HEK293 (cell line): ENCODE data around the gene MPHOSPH10.
A peak's percentile ranks its signal among the peaks of the same experiment; 100 is the strongest.

ENCODE experiments used
- CTCF ChIA-PET: fragments of 350-600 bp; formaldehyde crosslinking; extraction: SDS; loops from one replicate; lab custom pipeline; 2021; ENCODE audit warnings: antibody characterized with exemption; lab: Yijun Ruan, JAX
- POLR2A ChIA-PET: fragments of 300-600 bp; formaldehyde crosslinking; extraction: SDS; loops from one replicate; lab custom pipeline; 2020; ENCODE audit warnings: antibody characterized with exemption, inconsistent platforms; lab: Yijun Ruan, JAX
- H3K27ac ChIP-seq: fragments of 200-500 bp; sonication (Bioruptor generic); 2 replicates; pipeline ENCODE4 v1.5.1; 2014; ENCODE audit warnings: low read depth, low read length, control low read depth, inconsistent platforms; ENCODE audit errors: extremely low read depth
- H3K36me3 ChIP-seq, 2 experiments: fragments of 200-500 bp in 1 of 2; sonication (Bioruptor generic) in 1 of 2; 1 replicate in 1 of 2; 2 replicates in 1 of 2; pipeline ENCODE4 v1.5.1; 2014 to 2017; ENCODE audit warnings: inconsistent platforms in 2 of 2, low read length in 2 of 2; ENCODE audit not compliant: control insufficient read depth in 2 of 2, insufficient read depth in 1 of 2
- H3K4me1 ChIP-seq: fragments of 200-500 bp; sonication (Bioruptor generic); 2 replicates; pipeline ENCODE4 v1.5.1; 2014; ENCODE audit warnings: mild to moderate bottlenecking, low read length, inconsistent platforms; ENCODE audit not compliant: control insufficient read depth, insufficient read depth
- H3K4me3 ChIP-seq: 2 replicates; pipeline ENCODE4 v1.5.1; 2011; ENCODE audit warnings: low read depth, mild to moderate bottlenecking, control low read depth, low read length, moderate library complexity
- H3K9me3 ChIP-seq: fragments of 200-500 bp; sonication (Bioruptor generic); 2 replicates; pipeline ENCODE4 v1.5.1; 2014; ENCODE audit warnings: low read depth, low read length, inconsistent platforms; ENCODE audit not compliant: control insufficient read depth, insufficient read depth
- FEZF1 ChIP-seq: fragments of 450-650 bp; formaldehyde crosslinking; IDR thresholded peaks from 2 replicates; pipeline ENCODE4 v1.5.1; 2016; ENCODE audit warnings: missing biosample characterization, missing genetic modification characterization
- GFI1B ChIP-seq: fragments of 450-650 bp; formaldehyde crosslinking; IDR thresholded peaks from 2 replicates; pipeline ENCODE4 v1.5.1; 2016; ENCODE audit warnings: missing biosample characterization, missing genetic modification characterization
- GLI4 ChIP-seq: fragments of 450-650 bp; formaldehyde crosslinking; IDR thresholded peaks from 2 replicates; pipeline ENCODE4 v1.5.1; 2016; ENCODE audit warnings: missing biosample characterization, missing genetic modification characterization
- HOXD13 ChIP-seq: sonication (generic); formaldehyde crosslinking; IDR thresholded peaks from 2 replicates; pipeline ENCODE4 v1.8.0; 2022; ENCODE audit warnings: missing genetic modification reagents, borderline replicate concordance
- KLF10 ChIP-seq: fragments of 450-650 bp; IDR thresholded peaks from 2 replicates; pipeline ENCODE4 v1.5.1; 2018; ENCODE audit warnings: missing biosample characterization, mild to moderate bottlenecking, missing genetic modification characterization
- REPIN1 ChIP-seq: fragments of 450-650 bp; formaldehyde crosslinking; IDR thresholded peaks from 2 replicates; pipeline ENCODE4 v1.5.1; 2017; ENCODE audit warnings: missing biosample characterization, missing genetic modification characterization, low read depth
- SP3 ChIP-seq: fragments of 450-650 bp; formaldehyde crosslinking; IDR thresholded peaks from 2 replicates; pipeline ENCODE4 v1.5.1; 2016; ENCODE audit warnings: missing biosample characterization, missing genetic modification characterization
- ZBTB10 ChIP-seq: fragments of 450-650 bp; formaldehyde crosslinking; IDR thresholded peaks from 2 replicates; pipeline ENCODE4 v1.5.1; 2016; ENCODE audit warnings: missing biosample characterization, missing genetic modification characterization
- ZBTB17 ChIP-seq: fragments of 450-650 bp; formaldehyde crosslinking; IDR thresholded peaks from 2 replicates; pipeline ENCODE4 v1.5.1; 2016; ENCODE audit warnings: missing biosample characterization, missing genetic modification characterization
- ZFP37 ChIP-seq: fragments of 450-650 bp; formaldehyde crosslinking; IDR thresholded peaks from 2 replicates; pipeline ENCODE4 v1.5.1; 2016; ENCODE audit warnings: missing biosample characterization, missing genetic modification characterization
- ZNF138 ChIP-seq: fragments of 450-650 bp; formaldehyde crosslinking; IDR thresholded peaks from 2 replicates; pipeline ENCODE4 v1.5.1; 2016; ENCODE audit warnings: missing biosample characterization, missing genetic modification characterization, borderline replicate concordance
- ZNF16 ChIP-seq: fragments of 450-650 bp; formaldehyde crosslinking; IDR thresholded peaks from 2 replicates; pipeline ENCODE4 v1.5.1; 2016; ENCODE audit warnings: low read depth, missing biosample characterization, missing genetic modification characterization
- ZNF202 ChIP-seq: fragments of 450-650 bp; formaldehyde crosslinking; IDR thresholded peaks from 2 replicates; pipeline ENCODE4 v1.5.1; 2016; ENCODE audit warnings: missing biosample characterization, missing genetic modification characterization, borderline replicate concordance
- ZNF26 ChIP-seq: fragments of 450-650 bp; formaldehyde crosslinking; IDR thresholded peaks from 2 replicates; pipeline ENCODE4 v1.5.1; 2016; ENCODE audit warnings: missing biosample characterization, missing genetic modification characterization
- ZNF404 ChIP-seq: fragments of 450-650 bp; formaldehyde crosslinking; IDR thresholded peaks from 2 replicates; pipeline ENCODE4 v1.5.1; 2017; ENCODE audit warnings: missing biosample characterization, missing genetic modification characterization
- ZNF416 ChIP-seq: fragments of 450-650 bp; formaldehyde crosslinking; IDR thresholded peaks from 2 replicates; pipeline ENCODE4 v1.5.1; 2016; ENCODE audit warnings: missing biosample characterization, missing genetic modification characterization
- ZNF514 ChIP-seq: fragments of 450-650 bp; formaldehyde crosslinking; IDR thresholded peaks from 2 replicates; pipeline ENCODE4 v1.5.1; 2016; ENCODE audit warnings: missing biosample characterization, missing genetic modification characterization
- ZNF555 ChIP-seq: fragments of 450-650 bp; formaldehyde crosslinking; conservative IDR thresholded peaks from 2 replicates; pipeline ENCODE4 v1.5.1; 2017; ENCODE audit warnings: missing biosample characterization, mild to moderate bottlenecking, missing genetic modification characterization, inconsistent platforms
- ZNF645 ChIP-seq: fragments of 450-650 bp; formaldehyde crosslinking; IDR thresholded peaks from 2 replicates; pipeline ENCODE4; 2016; ENCODE audit warnings: missing biosample characterization, missing genetic modification characterization
- ZNF654 ChIP-seq: fragments of 450-650 bp; formaldehyde crosslinking; IDR thresholded peaks from 2 replicates; pipeline ENCODE4 v1.5.1; 2016; ENCODE audit warnings: low read depth, missing biosample characterization, missing genetic modification characterization
- ZSCAN4 ChIP-seq: fragments of 450-650 bp; formaldehyde crosslinking; IDR thresholded peaks from 2 replicates; pipeline ENCODE4 v1.5.1; 2017; ENCODE audit warnings: missing biosample characterization, missing genetic modification characterization

Gene MPHOSPH10

GRCh38 chr2:71154798-71155197 lies 24.4 kb downstream of the MPHOSPH10 start:
- TF ChIP-seq ZNF26 (tag by site-specific recombination) (no peak), ZNF654 (tag by site-specific recombination) (peak; percentile 11; the same call in 1 of the 2 replicates)
- ChIA-PET CTCF (interaction anchor here (0.6 to 2.5 kb wide), 11 partner anchors 12 to 365 kb away, joined by 3 to 16 read pairs (median 3); no protein-coding TSS in a partner anchor), POLR2A (no interaction called here)

GRCh38 chr2:71155846-71156245 lies 25.4 kb downstream of the MPHOSPH10 start:
- TF ChIP-seq GFI1B (tag by site-specific recombination) (no peak), ZBTB10 (tag by site-specific recombination) (no peak), ZNF416 (tag by site-specific recombination) (no peak), ZFP37 (tag by site-specific recombination) (no peak), ZNF555 (tag by site-specific recombination) (no peak), SP3 (tag by site-specific recombination) (no peak), ZNF404 (tag by site-specific recombination) (no peak), ZNF514 (tag by site-specific recombination) (no peak), ZSCAN4 (tag by site-specific recombination) (no peak), GLI4 (tag by site-specific recombination) (no peak)
- H3K4me1 ChIP-seq: peaks cover 4% of the 10 kb centered on the region; the same call in 1 of the 2 replicates
- no peak overlapping the region for H3K4me3 ChIP-seq
- CTCF ChIA-PET: interaction anchor here (0.7 to 2.5 kb wide), 13 partner anchors 7 to 374 kb away, joined by 3 to 16 read pairs (median 5); partner anchors contain the start of genes MPHOSPH10 and ZNF638
- peaks cover 0 to 1% of the 10 kb centered on the region in 2 experiments; a peak in 1 of 3 replicates for H3K36me3 ChIP-seq
- H3K27ac ChIP-seq: no peak overlapping the region
- H3K9me3 ChIP-seq: no peaks in the 10 kb centered on the region
- POLR2A ChIA-PET: interaction anchor here (0.5 kb wide), 1 partner anchor 180 kb away, joined by 5 read pairs; no protein-coding TSS in a partner anchor

More at GRCh38 chr2:71154798-71155197, 24.4 kb downstream of the MPHOSPH10 start:
- H3K27ac ChIP-seq: no peak overlapping the region
- H3K4me1 ChIP-seq: peaks cover 4% of the 10 kb centered on the region; the same call in 1 of the 2 replicates
- no peaks in the 10 kb centered on the region for H3K9me3 ChIP-seq
- no peak overlapping the region for H3K4me3 ChIP-seq
- peaks cover 1 to 12% of the 10 kb centered on the region in 2 experiments; a peak in 2 of 3 replicates for H3K36me3 ChIP-seq

- ChIA-PET POLR2A (no interaction called here), CTCF (interaction anchor here (0.5 to 2.2 kb wide), 15 partner anchors 8 to 373 kb away, joined by 3 to 16 read pairs (median 4); partner anchors contain the start of genes MPHOSPH10, PAIP2B and ZNF638)
- H3K4me1 ChIP-seq: peaks cover 4% of the 10 kb centered on the region; the same call in 1 of the 2 replicates
- no peak overlapping the region for H3K4me3 ChIP-seq
- no peak for TF ChIP-seq REPIN1
- TF ChIP-seq KLF10: 0 out of 2 replicates have a peak, but pooled peaks have one; percentile 50
- peak; percentile 69 for TF ChIP-seq FEZF1 (tag by site-specific recombination)
- no peak for TF ChIP-seq HOXD13 (CRISPR knock-in tag)
- TF ChIP-seq GLI4 (tag by site-specific recombination): no peak
- TF ChIP-seq ZBTB17 (tag by site-specific recombination): peak; percentile 33; the same call in 1 of the 2 replicates
- TF ChIP-seq ZNF645 (tag by site-specific recombination): no peak
- TF ChIP-seq ZNF16: no peak
- TF ChIP-seq ZNF138 (tag by site-specific recombination): no peak
- no peak for TF ChIP-seq ZNF202 (tag by site-specific recombination)
- no peak overlapping the region for H3K27ac ChIP-seq
- H3K36me3 ChIP-seq: no peaks in the 10 kb centered on the region
- no peaks in the 10 kb centered on the region for H3K9me3 ChIP-seq
These were observed 26.1 kb downstream of the MPHOSPH10 start for GRCh38 chr2:71156573-71156972.
